Astrocyte (in vitro differentiated cells and primary cell): Measurements from ENCODE around the gene UNKL. TPM values are rescaled to one million over a fixed set of nuclear protein-coding genes. Genes with fewer than 3 reads are reported as not detected.

ENCODE experiments used
- DNase-seq: peaks from one replicate; pipeline ENCODE4 v3.0.0-alpha.2; 2010; ENCODE audit warnings: low read depth
- FAIRE-seq: peaks from 2 replicates; lab custom pipeline; 2011; peaks lifted over from hg19 to GRCh38; lab: Jason Lieb, UNC
- H2AFZ ChIP-seq: 2 replicates; pipeline ENCODE4 v1.6.0; 2012; ENCODE audit warnings: low read depth, low read length, inconsistent platforms
- H3K27ac ChIP-seq: 2 replicates; pipeline ENCODE4 v1.5.1; 2011; ENCODE audit warnings: low read depth, low read length, inconsistent platforms
- H3K27me3 ChIP-seq: 2 replicates; pipeline ENCODE4 v1.6.0; 2011; ENCODE audit warnings: low read length, inconsistent platforms; ENCODE audit not compliant: insufficient read depth
- H3K36me3 ChIP-seq: 2 replicates; pipeline ENCODE4 v1.5.1; 2011; ENCODE audit warnings: low read length, inconsistent platforms; ENCODE audit not compliant: insufficient read depth
- H3K4me1 ChIP-seq: 2 replicates; pipeline ENCODE4 v1.5.1; 2011; ENCODE audit warnings: low read length, inconsistent platforms; ENCODE audit not compliant: insufficient read depth
- H3K4me2 ChIP-seq: 2 replicates; pipeline ENCODE4 v1.6.0; 2012; ENCODE audit warnings: low read length, inconsistent platforms
- H3K4me3 ChIP-seq: 2 replicates; pipeline ENCODE4 v1.5.1; 2011; ENCODE audit warnings: low read depth, mild to moderate bottlenecking, low read length, inconsistent platforms; ENCODE audit not compliant: insufficient read depth
- H3K79me2 ChIP-seq: 2 replicates; pipeline ENCODE4 v1.6.0; 2012; ENCODE audit warnings: mild to moderate bottlenecking, low read length, inconsistent platforms; ENCODE audit not compliant: insufficient read depth
- H3K9ac ChIP-seq: 2 replicates; pipeline ENCODE4 v1.6.0; 2012; ENCODE audit warnings: mild to moderate bottlenecking, low read length, inconsistent platforms
- H3K9me3 ChIP-seq: 2 replicates; pipeline ENCODE4 v1.5.1; 2012; ENCODE audit warnings: low read depth, mild to moderate bottlenecking, low read length, inconsistent platforms; ENCODE audit not compliant: insufficient read depth
- H4K20me1 ChIP-seq: 2 replicates; pipeline ENCODE4 v1.6.0; 2012; ENCODE audit warnings: low read length, inconsistent platforms; ENCODE audit not compliant: insufficient read depth
- H3K27ac Mint-ChIP-seq: one replicate; pipeline ENCODE4 v1.8.0; 2021; ENCODE audit warnings: mild to moderate bottlenecking, mixed read lengths; ENCODE audit not compliant: unreplicated experiment
- H3K27me3 Mint-ChIP-seq: one replicate; pipeline ENCODE4 v1.8.0; 2021; ENCODE audit warnings: low read depth, mixed read lengths; ENCODE audit not compliant: unreplicated experiment
- H3K36me3 Mint-ChIP-seq: one replicate; pipeline ENCODE4 v1.8.0; 2021; ENCODE audit warnings: low read depth, mixed read lengths; ENCODE audit not compliant: unreplicated experiment
- H3K4me1 Mint-ChIP-seq: one replicate; pipeline ENCODE4 v1.8.0; 2021; ENCODE audit warnings: low read depth, mixed read lengths; ENCODE audit not compliant: unreplicated experiment
- H3K4me3 Mint-ChIP-seq: one replicate; pipeline ENCODE4 v1.8.0; 2021; ENCODE audit warnings: mild to moderate bottlenecking, moderate library complexity, mixed read lengths; ENCODE audit not compliant: unreplicated experiment
- H3K9me3 Mint-ChIP-seq: one replicate; pipeline ENCODE4 v1.8.0; 2021; ENCODE audit warnings: mild to moderate bottlenecking, mixed read lengths; ENCODE audit not compliant: unreplicated experiment
- EZH2 ChIP-seq: IDR thresholded peaks from 2 replicates; pipeline ENCODE4 v1.6.1; 2012; ENCODE audit warnings: mild to moderate bottlenecking, low read length, inconsistent platforms; ENCODE audit not compliant: insufficient read depth
- total RNA-seq: library from RNA; stranded (reverse); gene quantifications from 2 replicates; pipeline ENCODE4 v1.2.1, GENCODE V29; 2021
- TF ChIP-seq, protein P1 (sequence below): IDR thresholded peaks from 2 replicates; pipeline ENCODE4 v1.5.1; 2011; ENCODE audit warnings: low read depth, mild to moderate bottlenecking, inconsistent platforms, low read length, moderate library complexity; ENCODE audit not compliant: insufficient read depth

Gene UNKL
- total RNA-seq, 1 donor from 2014 or later, result 10.7 TPM

DNA sequence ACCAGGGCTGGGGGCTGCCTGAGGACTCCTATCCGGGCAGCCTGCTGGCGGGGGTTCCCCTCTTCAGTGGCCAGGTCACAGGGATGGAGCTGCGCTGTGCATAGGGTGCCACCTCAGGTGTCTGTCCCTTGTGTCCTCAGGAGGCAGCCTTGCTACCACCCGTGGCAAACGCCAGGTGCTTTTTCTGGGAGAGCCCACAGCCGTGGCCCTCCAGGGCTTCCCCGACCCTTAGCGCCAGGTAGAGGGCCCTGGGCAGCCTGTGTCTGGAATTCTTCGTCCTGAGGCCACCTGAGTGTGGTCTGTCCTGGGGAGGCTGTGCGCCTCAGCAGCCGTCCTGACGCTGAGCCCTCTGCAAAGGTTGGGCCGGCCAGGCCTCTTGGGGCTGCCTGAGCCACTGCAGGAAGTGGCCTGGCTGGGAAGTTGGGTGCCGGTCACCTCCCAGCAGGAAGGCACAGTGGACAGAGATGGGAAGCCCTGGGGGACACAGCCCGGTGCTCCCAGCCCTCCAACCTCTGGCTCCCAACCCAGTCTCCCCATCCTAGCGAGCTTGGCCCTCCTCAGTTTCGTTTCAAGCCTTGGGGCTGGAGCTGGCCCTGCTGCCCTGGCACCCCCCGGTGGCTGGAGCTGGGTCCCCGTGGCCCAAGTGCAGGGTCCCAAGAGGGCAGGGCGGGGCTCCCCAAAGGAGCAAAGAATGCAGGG, 88.7 kb downstream of the UNKL start:
- H3K4me3 Mint-ChIP-seq, result no peak overlapping the region
- H3K4me1 Mint-ChIP-seq, result no peaks in the 10 kb centered on the region
- H4K20me1 ChIP-seq, result peaks cover 34% of the 10 kb centered on the region
- H3K36me3 ChIP-seq, result peaks cover 7% of the 10 kb centered on the region
- H3K27me3 ChIP-seq, result no peaks in the 10 kb centered on the region
- DNase-seq (no peak), FAIRE-seq (no peak)
- no peak overlapping the region for H3K9ac ChIP-seq
- no peaks in the 10 kb centered on the region for H3K4me1 ChIP-seq
- H3K9me3 ChIP-seq, result peaks cover 4% of the 10 kb centered on the region
- H3K9me3 Mint-ChIP-seq, result peaks cover 3% of the 10 kb centered on the region
- peaks cover 3% of the 10 kb centered on the region for H3K36me3 Mint-ChIP-seq
- H3K27ac ChIP-seq, result no peak overlapping the region
- no peak overlapping the region for H2AFZ ChIP-seq
- H3K4me2 ChIP-seq, result no peak overlapping the region
- no peaks in the 10 kb centered on the region for H3K79me2 ChIP-seq
- no peaks in the 10 kb centered on the region for H3K27me3 Mint-ChIP-seq
- TF ChIP-seq EZH2, result no peak
- TF ChIP-seq, protein P1, sequence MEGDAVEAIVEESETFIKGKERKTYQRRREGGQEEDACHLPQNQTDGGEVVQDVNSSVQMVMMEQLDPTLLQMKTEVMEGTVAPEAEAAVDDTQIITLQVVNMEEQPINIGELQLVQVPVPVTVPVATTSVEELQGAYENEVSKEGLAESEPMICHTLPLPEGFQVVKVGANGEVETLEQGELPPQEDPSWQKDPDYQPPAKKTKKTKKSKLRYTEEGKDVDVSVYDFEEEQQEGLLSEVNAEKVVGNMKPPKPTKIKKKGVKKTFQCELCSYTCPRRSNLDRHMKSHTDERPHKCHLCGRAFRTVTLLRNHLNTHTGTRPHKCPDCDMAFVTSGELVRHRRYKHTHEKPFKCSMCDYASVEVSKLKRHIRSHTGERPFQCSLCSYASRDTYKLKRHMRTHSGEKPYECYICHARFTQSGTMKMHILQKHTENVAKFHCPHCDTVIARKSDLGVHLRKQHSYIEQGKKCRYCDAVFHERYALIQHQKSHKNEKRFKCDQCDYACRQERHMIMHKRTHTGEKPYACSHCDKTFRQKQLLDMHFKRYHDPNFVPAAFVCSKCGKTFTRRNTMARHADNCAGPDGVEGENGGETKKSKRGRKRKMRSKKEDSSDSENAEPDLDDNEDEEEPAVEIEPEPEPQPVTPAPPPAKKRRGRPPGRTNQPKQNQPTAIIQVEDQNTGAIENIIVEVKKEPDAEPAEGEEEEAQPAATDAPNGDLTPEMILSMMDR, result no peak
- H3K4me3 ChIP-seq, result no peak overlapping the region
- H3K27ac Mint-ChIP-seq, result no peak overlapping the region

DNA sequence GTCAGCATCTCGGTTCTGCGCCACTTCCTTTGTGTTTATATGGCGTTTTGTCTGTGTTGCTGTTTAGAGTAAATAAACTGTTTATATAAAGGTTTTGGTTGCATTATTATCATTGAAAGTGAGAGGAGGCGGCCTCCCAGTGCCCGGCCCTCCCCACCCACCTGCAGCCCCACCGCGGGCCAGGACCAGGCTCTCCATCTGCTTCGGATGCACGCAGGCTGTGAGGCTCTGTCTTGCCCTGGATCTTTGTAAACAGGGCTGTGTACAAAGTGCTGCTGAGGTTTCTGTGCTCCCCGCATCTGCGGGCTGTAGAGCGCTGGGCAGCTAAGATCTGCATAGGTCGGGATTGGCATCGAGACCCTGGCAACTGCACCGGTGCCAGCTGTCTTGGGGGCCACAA, 89.2 kb downstream of the UNKL start:
- Mint-ChIP-seq H3K27ac (no peak overlapping the region), H3K27me3 (no peaks in the 10 kb centered on the region), H3K36me3 (peaks cover 3% of the 10 kb centered on the region), H3K9me3 (peaks cover 3% of the 10 kb centered on the region), H3K4me3 (no peak overlapping the region), H3K4me1 (no peaks in the 10 kb centered on the region)
- H3K9me3 ChIP-seq, result peaks cover under 1% of the 10 kb centered on the region
- H3K9ac ChIP-seq, result no peak overlapping the region
- DNase-seq (no peak), FAIRE-seq (no peak)
- H3K4me1 ChIP-seq, result no peaks in the 10 kb centered on the region
- no peaks in the 10 kb centered on the region for H3K79me2 ChIP-seq
- H2AFZ ChIP-seq, result no peak overlapping the region
- no peak overlapping the region for H3K27ac ChIP-seq
- TF ChIP-seq, protein P1, result no peak
- no peak for TF ChIP-seq EZH2
- H3K27me3 ChIP-seq, result no peaks in the 10 kb centered on the region
- no peak overlapping the region for H3K4me2 ChIP-seq
- peaks cover 7% of the 10 kb centered on the region for H3K36me3 ChIP-seq
- no peak overlapping the region for H3K4me3 ChIP-seq
- peaks cover 38% of the 10 kb centered on the region for H4K20me1 ChIP-seq

DNA sequence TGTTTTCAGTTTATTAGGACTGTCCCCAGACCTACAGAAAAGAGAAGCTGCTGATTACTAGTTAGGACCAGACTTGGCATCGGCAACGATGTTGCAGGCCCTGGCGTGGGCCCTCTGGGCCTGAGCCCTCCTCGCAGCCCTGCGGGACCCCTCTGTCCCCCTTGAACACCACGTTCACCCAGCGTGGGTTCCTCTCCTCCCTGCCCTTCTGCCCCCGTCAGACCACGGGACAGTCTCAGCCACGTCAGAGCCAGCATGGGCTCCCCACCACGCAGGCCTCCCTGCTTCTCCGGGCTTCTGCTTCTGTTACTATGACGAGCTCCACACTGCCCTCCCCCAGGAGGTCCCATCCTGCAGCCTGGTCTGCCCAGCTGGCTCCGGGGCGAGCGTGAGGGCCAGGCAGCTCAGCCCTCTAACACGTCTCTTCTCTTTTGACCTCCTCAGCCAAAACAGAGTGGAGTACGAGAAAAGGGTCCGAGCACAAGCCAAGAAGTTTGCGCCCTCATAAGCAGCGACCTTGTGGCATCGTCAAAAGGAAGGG, 90.1 kb downstream of the UNKL start:
- H2AFZ ChIP-seq, result no peak overlapping the region
- no peak overlapping the region for H3K4me2 ChIP-seq
- no peak overlapping the region for H3K4me3 ChIP-seq
- no peaks in the 10 kb centered on the region for H3K9me3 ChIP-seq
- Mint-ChIP-seq H3K4me1 (no peaks in the 10 kb centered on the region), H3K27me3 (no peaks in the 10 kb centered on the region), H3K9me3 (peaks cover 3% of the 10 kb centered on the region), H3K4me3 (no peak overlapping the region), H3K27ac (no peak overlapping the region), H3K36me3 (peaks cover 3% of the 10 kb centered on the region)
- H3K27ac ChIP-seq, result no peak overlapping the region
- peaks cover 47% of the 10 kb centered on the region for H4K20me1 ChIP-seq
- TF ChIP-seq, protein P1, result no peak
- no peak for TF ChIP-seq EZH2
- H3K36me3 ChIP-seq, result peaks cover 15% of the 10 kb centered on the region
- no peaks in the 10 kb centered on the region for H3K4me1 ChIP-seq
- H3K9ac ChIP-seq, result no peak overlapping the region
- peaks cover 8% of the 10 kb centered on the region for H3K79me2 ChIP-seq
- no peak for DNase-seq
- no peaks in the 10 kb centered on the region for H3K27me3 ChIP-seq
- FAIRE-seq, result no peak
